Hepatocyte (in vitro differentiated cells): ENCODE measurements around the gene ALOXE3.

ENCODE experiments used
- EZH2 ChIP-seq: fragments of 200-600 bp; sonication (generic); IDR thresholded peaks from 2 replicates; pipeline ENCODE4 v1.6.1; 2016; ENCODE audit warnings: antibody characterized with exemption, mild to moderate bottlenecking, borderline replicate concordance
- EZH2phosphoT487 ChIP-seq: fragments of 200-600 bp; sonication (generic); IDR thresholded peaks from one replicate; pipeline ENCODE4 v1.6.1; 2018; ENCODE audit warnings: antibody characterized with exemption, mild to moderate bottlenecking, low read depth, moderate library complexity; ENCODE audit not compliant: unreplicated experiment, severe bottlenecking
- TF ChIP-seq, protein P1 (sequence below): fragments of 200-600 bp; sonication (generic); IDR thresholded peaks from 2 replicates; pipeline ENCODE4 v1.5.1; 2016; ENCODE audit warnings: antibody characterized with exemption, mild to moderate bottlenecking; ENCODE audit not compliant: poor library complexity

DNA sequence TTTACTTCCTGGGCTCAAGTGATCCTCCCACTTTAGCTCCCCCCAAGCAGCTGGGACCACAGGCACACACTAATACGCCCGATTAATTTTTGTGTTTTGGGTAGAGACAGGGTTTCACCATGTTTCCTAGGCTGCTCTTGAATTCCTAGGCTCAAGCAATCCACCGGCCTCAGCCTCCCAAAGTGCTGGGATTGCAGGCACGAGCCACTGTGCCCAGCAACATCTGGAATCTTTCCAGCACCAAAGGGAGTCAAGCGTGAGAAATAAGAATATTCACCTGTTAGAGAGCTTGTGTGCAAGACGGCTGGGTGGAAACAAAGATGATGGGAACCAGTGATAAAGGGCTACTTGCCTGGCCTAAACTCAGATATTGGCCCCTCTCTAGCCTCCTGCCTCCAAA is 16.6 kb downstream of the ALOXE3 start:
- TF ChIP-seq, protein P1, sequence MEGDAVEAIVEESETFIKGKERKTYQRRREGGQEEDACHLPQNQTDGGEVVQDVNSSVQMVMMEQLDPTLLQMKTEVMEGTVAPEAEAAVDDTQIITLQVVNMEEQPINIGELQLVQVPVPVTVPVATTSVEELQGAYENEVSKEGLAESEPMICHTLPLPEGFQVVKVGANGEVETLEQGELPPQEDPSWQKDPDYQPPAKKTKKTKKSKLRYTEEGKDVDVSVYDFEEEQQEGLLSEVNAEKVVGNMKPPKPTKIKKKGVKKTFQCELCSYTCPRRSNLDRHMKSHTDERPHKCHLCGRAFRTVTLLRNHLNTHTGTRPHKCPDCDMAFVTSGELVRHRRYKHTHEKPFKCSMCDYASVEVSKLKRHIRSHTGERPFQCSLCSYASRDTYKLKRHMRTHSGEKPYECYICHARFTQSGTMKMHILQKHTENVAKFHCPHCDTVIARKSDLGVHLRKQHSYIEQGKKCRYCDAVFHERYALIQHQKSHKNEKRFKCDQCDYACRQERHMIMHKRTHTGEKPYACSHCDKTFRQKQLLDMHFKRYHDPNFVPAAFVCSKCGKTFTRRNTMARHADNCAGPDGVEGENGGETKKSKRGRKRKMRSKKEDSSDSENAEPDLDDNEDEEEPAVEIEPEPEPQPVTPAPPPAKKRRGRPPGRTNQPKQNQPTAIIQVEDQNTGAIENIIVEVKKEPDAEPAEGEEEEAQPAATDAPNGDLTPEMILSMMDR, result no peak
- TF ChIP-seq EZH2phosphoT487, result no peak
- no peak for TF ChIP-seq EZH2
